Spleen (tissue), 11 donors: Measurements from ENCODE around the gene RSPH3. TPM values are rescaled to one million over a fixed set of nuclear protein-coding genes. Genes with fewer than 3 reads are reported as not detected.
"Not testable (repeated sequence)": the region's sequence is repeated elsewhere in the genome, so short reads cannot be mapped to it uniquely, and the experiment has no call there.

Experiments used
- DNase-seq: peaks from one replicate; pipeline ENCODE4 v3.0.0-alpha.2; 2020
- H3K27ac ChIP-seq, 8 donors: fragments of 200-600 bp; sonication (generic) in 7 of 8; 1 replicate in 4 of 8; 2 replicates in 4 of 8; pipeline versions ENCODE4 v1.5.0 to v1.8.0; 2016 to 2021; ENCODE audit warnings: inconsistent platforms in 4 of 8, mild to moderate bottlenecking in 4 of 8, moderate library complexity in 1 of 8
- H3K27me3 ChIP-seq, 7 donors: fragments of 200-600 bp; sonication (generic) in 6 of 7; replicated peaks in 1 of 7; 1 replicate in 4 of 7; 2 replicates in 3 of 7; pipeline versions ENCODE4 v1.5.0 to v1.8.0; 2016 to 2021; ENCODE audit warnings: inconsistent platforms in 3 of 7, mild to moderate bottlenecking in 1 of 7
- H3K36me3 ChIP-seq, 6 donors: fragments of 200-600 bp; sonication (generic) in 5 of 6; 1 replicate in 4 of 6; 2 replicates in 2 of 6; pipeline versions ENCODE4 v1.5.0 to v1.8.0; 2016 to 2021; ENCODE audit warnings: inconsistent platforms in 2 of 6
- H3K4me1 ChIP-seq, 6 donors: fragments of 200-600 bp; sonication (generic) in 5 of 6; 1 replicate in 3 of 6; 2 replicates in 3 of 6; pipeline versions ENCODE4 v1.5.0 to v1.8.0; 2016 to 2021; ENCODE audit warnings: inconsistent platforms in 3 of 6
- H3K4me3 ChIP-seq, 8 donors: fragments of 200-600 bp; sonication (generic) in 7 of 8; 1 replicate in 4 of 8; 2 replicates in 4 of 8; pipeline versions ENCODE4 v1.5.0 to v1.8.0; 2016 to 2021; ENCODE audit warnings: inconsistent platforms in 4 of 8, mild to moderate bottlenecking in 4 of 8, moderate library complexity in 2 of 8
- H3K9me3 ChIP-seq, 8 donors: fragments of 200-600 bp; sonication (generic) in 7 of 8; 1 replicate in 4 of 8; 2 replicates in 4 of 8; pipeline versions ENCODE4 v1.5.0 to v1.8.0; 2016 to 2021; ENCODE audit warnings: inconsistent platforms in 4 of 8
- POLR2A ChIP-seq, 3 donors: fragments of 450-650 bp; IDR thresholded peaks; one replicate each; pipeline ENCODE4 v1.5.1; 2017; ENCODE audit warnings: antibody characterized with exemption in 3 of 3, mild to moderate bottlenecking in 1 of 3
- POLR2AphosphoS5 ChIP-seq, 3 donors: sonication (generic); formaldehyde crosslinking; IDR thresholded peaks; one replicate each; pipeline ENCODE4 v1.5.1; 2017; ENCODE audit warnings: antibody characterized with exemption in 3 of 3
- WGBS, 5 donors: extraction: QIAGEN DNeasy Blood & Tissue Kit in 3 of 5; methylation state at CpG; one replicate each; pipeline versions ENCODE4 v1.1.5 to v1.1.7; 2013 to 2018; 5-methylcytosine and 5-hydroxymethylcytosine counted together
- intact Hi-C: fragments of 100-400 bp; cut with DNase I; formaldehyde crosslinking; loops from one replicate; pipeline ENCODE4 v1.15.0; 2023; ENCODE audit warnings: low total_unique reads
- polyA plus RNA-seq, 3 donors: library from polyadenylated mRNA; stranded (reverse); fragments of 200-250 nt; gene quantifications; one replicate each; pipeline ENCODE4 v1.2.1, GENCODE V29; 2013
- total RNA-seq, 7 donors: library from RNA; depleted of rRNA in 3 of 7; stranded (reverse); fragments of >200 nt in 3 of 7; fragmentation: NEBNext Ultra II Directional in 4 of 7; extraction: Animal tissue kit (Norgen Biotek cat#: 25700) in 4 of 7; gene quantifications; one replicate each; pipeline versions ENCODE4 v1.1.0 to v1.2.1, GENCODE V29; 2016 to 2021
- TF ChIP-seq, protein P1 (sequence below), 11 experiments: fragments of 200-600 bp in 7 of 11; fragments of 450-650 bp in 4 of 11; sonication (generic) in 4 of 11; IDR thresholded peaks in 8 of 11; conservative IDR thresholded peaks in 3 of 11; 1 replicate in 7 of 11; 2 replicates in 4 of 11; pipeline versions ENCODE4 v1.4.0 to v1.8.0; 2016 to 2021; ENCODE audit warnings: antibody characterized with exemption in 11 of 11, inconsistent platforms in 4 of 11, mild to moderate bottlenecking in 1 of 11
- donor health status: healthy with polysubstance abuse.
- donor health status: DM: no; HTN: no; CAD: no; lungs with moderate emphysema.
- donor health status: DM: no; HTN: no; CAD: no.
- donor health status: Bipolar disorder and iron deficiency.
- donor health status: healthy.
- donor health status: DM: no; HTN: no; CAD: no.
- donor health status: DM: yes; HTN: yes; CAD: no.

RSPH3 gene
- total and polyA plus RNA-seq, 10 donors: 0.91 to 7.3 (median 4.7) TPM

DNA sequence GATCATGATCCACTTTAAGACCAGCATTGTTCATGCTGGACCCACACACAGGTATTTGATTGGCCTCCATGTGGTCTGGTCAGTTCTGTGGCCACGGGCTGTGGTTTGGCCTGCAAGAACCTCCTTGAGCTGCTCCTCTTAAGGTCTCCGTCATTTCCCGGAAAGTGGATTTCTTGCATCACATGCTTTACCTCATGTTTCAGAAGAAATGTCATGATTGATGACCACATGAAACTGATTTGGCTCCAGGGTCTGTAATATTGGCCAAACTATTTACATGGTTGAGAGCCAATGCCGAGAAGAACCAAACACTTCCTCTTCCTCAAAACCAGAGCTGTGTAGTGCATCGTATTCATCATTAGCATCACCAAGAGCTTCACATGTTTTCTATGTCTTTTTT lies 13.2 kb upstream of the RSPH3 start:
- WGBS, 5 donors: 49 to 72% (median 64%) methylated on average over 5 of the region's 5 CpGs
- no peak for DNase-seq
- Histone ChIP-seq H3K27me3 (no peaks in the 10 kb centered on the region), H3K4me3 (no peak overlapping the region), H3K36me3 (no peaks in the 10 kb centered on the region), H3K4me1 (peaks cover 0 to 54% (median 34%) of the 10 kb centered on the region in 6 donors), H3K27ac (peak overlapping the region in 2 of 8 donors; percentile 40 to 42), H3K9me3 (peaks cover 0 to 7% (median 0%) of the 10 kb centered on the region in 8 donors)
- TF ChIP-seq POLR2AphosphoS5 (IDR thresholded peaks at IDR 0.05) (no peak), POLR2A (IDR thresholded peaks at IDR 0.05) (no peak)
- TF ChIP-seq, protein P1, sequence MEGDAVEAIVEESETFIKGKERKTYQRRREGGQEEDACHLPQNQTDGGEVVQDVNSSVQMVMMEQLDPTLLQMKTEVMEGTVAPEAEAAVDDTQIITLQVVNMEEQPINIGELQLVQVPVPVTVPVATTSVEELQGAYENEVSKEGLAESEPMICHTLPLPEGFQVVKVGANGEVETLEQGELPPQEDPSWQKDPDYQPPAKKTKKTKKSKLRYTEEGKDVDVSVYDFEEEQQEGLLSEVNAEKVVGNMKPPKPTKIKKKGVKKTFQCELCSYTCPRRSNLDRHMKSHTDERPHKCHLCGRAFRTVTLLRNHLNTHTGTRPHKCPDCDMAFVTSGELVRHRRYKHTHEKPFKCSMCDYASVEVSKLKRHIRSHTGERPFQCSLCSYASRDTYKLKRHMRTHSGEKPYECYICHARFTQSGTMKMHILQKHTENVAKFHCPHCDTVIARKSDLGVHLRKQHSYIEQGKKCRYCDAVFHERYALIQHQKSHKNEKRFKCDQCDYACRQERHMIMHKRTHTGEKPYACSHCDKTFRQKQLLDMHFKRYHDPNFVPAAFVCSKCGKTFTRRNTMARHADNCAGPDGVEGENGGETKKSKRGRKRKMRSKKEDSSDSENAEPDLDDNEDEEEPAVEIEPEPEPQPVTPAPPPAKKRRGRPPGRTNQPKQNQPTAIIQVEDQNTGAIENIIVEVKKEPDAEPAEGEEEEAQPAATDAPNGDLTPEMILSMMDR (IDR thresholded peaks at IDR 0.05 in 8 of 11, conservative IDR thresholded peaks at IDR 0.05 in 3 of 11): no peak
- intact Hi-C loops: no loop called here

GRCh38 chr6:159012201-159012600 lies 12.2 kb upstream of the RSPH3 start:
- Histone ChIP-seq H3K27ac (no peak overlapping the region), H3K27me3 (no peaks in the 10 kb centered on the region), H3K4me3 (no peak overlapping the region), H3K36me3 (no peaks in the 10 kb centered on the region), H3K9me3 (peaks cover 0 to 7% (median 0%) of the 10 kb centered on the region in 8 donors), H3K4me1 (peaks cover 0 to 45% (median 24%) of the 10 kb centered on the region in 6 donors)
- WGBS, 5 donors: 82 to 94% (median 92%) methylated on average over 4 of the region's 4 CpGs
- intact Hi-C loops: no loop called here
- TF ChIP-seq POLR2A (IDR thresholded peaks at IDR 0.05) (no peak), POLR2AphosphoS5 (IDR thresholded peaks at IDR 0.05) (no peak)
- TF ChIP-seq, protein P1 (IDR thresholded peaks at IDR 0.05 in 8 of 11, conservative IDR thresholded peaks at IDR 0.05 in 3 of 11): no peak
- no peak for DNase-seq

DNA sequence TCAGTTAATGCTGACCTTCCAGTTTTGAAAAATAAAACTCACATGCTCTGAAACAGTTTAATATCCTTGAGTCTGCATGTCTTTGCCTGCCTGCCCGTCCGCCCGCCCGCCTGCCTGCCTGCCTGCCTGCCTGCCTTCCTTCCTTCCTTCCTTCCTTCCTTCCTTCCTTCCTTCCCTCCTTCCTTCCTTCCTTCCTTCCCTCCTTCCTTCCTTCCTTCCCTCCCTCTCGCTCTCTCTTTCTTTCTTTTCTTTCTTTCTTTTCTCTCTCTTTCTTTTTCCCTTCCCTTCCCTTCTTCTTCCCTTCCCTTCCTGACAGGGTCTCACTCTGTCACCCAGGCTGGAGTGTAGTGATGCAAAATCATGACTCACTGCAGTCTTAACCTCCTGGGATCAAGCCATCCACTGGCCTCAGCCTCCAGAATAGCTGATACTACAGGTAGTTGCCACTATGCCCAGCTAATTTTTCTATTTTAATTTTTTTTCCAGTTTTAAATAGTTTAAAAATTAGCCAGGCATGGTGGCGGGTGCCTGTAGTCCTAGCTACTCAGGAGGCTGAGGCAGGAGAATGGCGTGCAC lies 10.1 kb upstream of the RSPH3 start:
- peaks cover 0 to 41% (median 23%) of the 10 kb centered on the region in 6 donors for H3K4me1 ChIP-seq
- WGBS, 5 donors: 43 to 61% (median 51%) methylated on average over 7 of the region's 7 CpGs
- DNase-seq, H3K27me3 ChIP-seq, H3K36me3 ChIP-seq, intact Hi-C loops, H3K4me3 ChIP-seq, H3K27ac ChIP-seq, H3K9me3 ChIP-seq: not testable (repeated sequence)

- Histone ChIP-seq H3K4me3 (peak overlapping the region in 3 of 8 donors; percentile 11 to 57 (median 13)), H3K4me1 (peaks cover 0 to 35% (median 23%) of the 10 kb centered on the region in 6 donors), H3K36me3 (no peaks in the 10 kb centered on the region), H3K27me3 (no peaks in the 10 kb centered on the region), H3K9me3 (no peaks in the 10 kb centered on the region), H3K27ac (peak overlapping the region in 5 of 8 donors; percentile 16 to 75 (median 64))
- 54 to 70% (median 60%) methylated on average over 10 of the region's 10 CpGs for WGBS, 5 donors
- no peak for TF ChIP-seq POLR2AphosphoS5 (IDR thresholded peaks at IDR 0.05)
- TF ChIP-seq, protein P1 (IDR thresholded peaks at IDR 0.05 in 8 of 11, conservative IDR thresholded peaks at IDR 0.05 in 3 of 11): peak; percentile 23 to 72 (median 63)
- no peak for TF ChIP-seq POLR2A (IDR thresholded peaks at IDR 0.05)
- intact Hi-C loops: loop anchor here (10.0 kb wide), 2 partner anchors 96 to 126 kb away; no protein-coding TSS in a partner anchor
- no peak for DNase-seq
Measured at GRCh38 chr6:159008656-159009288, 8.8 kb upstream of the RSPH3 start.
